Osteocyte (in vitro differentiated cells): Measurements from ENCODE around the gene IRX3. TPM values are rescaled to one million over a fixed set of nuclear protein-coding genes. Genes with fewer than 3 reads are reported as not detected.

Experiments
- DNase-seq: peaks from one replicate; pipeline ENCODE4 v3.0.0; 2021; ENCODE audit warnings: mixed read lengths; ENCODE audit not compliant: unreplicated experiment; ENCODE audit errors: extremely low spot score
- H3K27ac Mint-ChIP-seq: one replicate; pipeline ENCODE4 v1.8.0; 2021; ENCODE audit warnings: mild to moderate bottlenecking, mixed read lengths; ENCODE audit not compliant: unreplicated experiment
- H3K27me3 Mint-ChIP-seq: one replicate; pipeline ENCODE4 v1.8.0; 2021; ENCODE audit warnings: mixed read lengths; ENCODE audit not compliant: unreplicated experiment
- H3K36me3 Mint-ChIP-seq: one replicate; pipeline ENCODE4 v1.8.0; 2021; ENCODE audit warnings: mixed read lengths; ENCODE audit not compliant: unreplicated experiment
- H3K4me1 Mint-ChIP-seq: one replicate; pipeline ENCODE4 v1.8.0; 2021; ENCODE audit warnings: mixed read lengths; ENCODE audit not compliant: unreplicated experiment
- H3K4me3 Mint-ChIP-seq: one replicate; pipeline ENCODE4 v1.8.0; 2021; ENCODE audit warnings: mild to moderate bottlenecking, moderate library complexity, mixed read lengths; ENCODE audit not compliant: unreplicated experiment
- H3K9me3 Mint-ChIP-seq: one replicate; pipeline ENCODE4 v1.8.0; 2021; ENCODE audit warnings: mixed read lengths; ENCODE audit not compliant: unreplicated experiment
- CTCF ChIP-seq: fragments of 200-600 bp; sonication (generic); IDR thresholded peaks from 2 replicates; pipeline ENCODE4 v1.5.0; 2021; ENCODE audit warnings: antibody characterized with exemption, mild to moderate bottlenecking, moderate library complexity
- total RNA-seq: library from RNA; stranded (reverse); gene quantifications from 2 replicates; pipeline ENCODE4 v1.2.1, GENCODE V29; 2021

The IRX3 gene
- total RNA-seq, 1 donor from 2014 or later: 0.91 TPM

GRCh38 chr16:54246454-54246821 lies 40.1 kb downstream of the IRX3 start:
- H3K4me1 Mint-ChIP-seq: no peaks in the 10 kb centered on the region
- no peaks in the 10 kb centered on the region for H3K36me3 Mint-ChIP-seq
- no peak for DNase-seq
- no peak for TF ChIP-seq CTCF
- H3K27me3 Mint-ChIP-seq: peaks cover 31% of the 10 kb centered on the region
- H3K9me3 Mint-ChIP-seq: no peaks in the 10 kb centered on the region
- no peak overlapping the region for H3K4me3 Mint-ChIP-seq
- no peak overlapping the region for H3K27ac Mint-ChIP-seq

GRCh38 chr16:54245788-54246453 lies 40.7 kb downstream of the IRX3 start:
- no peak for DNase-seq
- H3K27me3 Mint-ChIP-seq: peaks cover 36% of the 10 kb centered on the region
- H3K4me3 Mint-ChIP-seq: no peak overlapping the region
- TF ChIP-seq CTCF: no peak
- no peak overlapping the region for H3K27ac Mint-ChIP-seq
- H3K4me1 Mint-ChIP-seq: no peaks in the 10 kb centered on the region
- H3K36me3 Mint-ChIP-seq: no peaks in the 10 kb centered on the region
- no peaks in the 10 kb centered on the region for H3K9me3 Mint-ChIP-seq

GRCh38 chr16:54244061-54244886 lies 42.3 kb downstream of the IRX3 start:
- DNase-seq: no peak
- H3K9me3 Mint-ChIP-seq: no peaks in the 10 kb centered on the region

GRCh38 chr16:54243202-54243601 lies 43.4 kb downstream of the IRX3 start:
- Mint-ChIP-seq H3K4me3 (no peak overlapping the region), H3K9me3 (no peaks in the 10 kb centered on the region), H3K36me3 (no peaks in the 10 kb centered on the region), H3K27me3 (peaks cover 36% of the 10 kb centered on the region), H3K4me1 (no peaks in the 10 kb centered on the region), H3K27ac (no peak overlapping the region)
- DNase-seq: no peak
- no peak for TF ChIP-seq CTCF

More at GRCh38 chr16:54244061-54244886, 42.3 kb downstream of the IRX3 start:
- TF ChIP-seq CTCF: no peak
- Mint-ChIP-seq H3K4me1 (no peaks in the 10 kb centered on the region), H3K36me3 (no peaks in the 10 kb centered on the region), H3K27ac (no peak overlapping the region), H3K27me3 (peaks cover 42% of the 10 kb centered on the region), H3K4me3 (no peak overlapping the region)

GRCh38 chr16:54242199-54242598 lies 44.4 kb downstream of the IRX3 start:
- Mint-ChIP-seq H3K27me3 (peaks cover 34% of the 10 kb centered on the region), H3K36me3 (no peaks in the 10 kb centered on the region), H3K4me1 (no peaks in the 10 kb centered on the region), H3K4me3 (no peak overlapping the region), H3K27ac (no peak overlapping the region), H3K9me3 (no peaks in the 10 kb centered on the region)
- DNase-seq: no peak
- TF ChIP-seq CTCF: no peak
